Right lobe of liver (tissue), 6 donors: ENCODE measurements around the gene OBSCN. TPM values are rescaled to one million over a fixed set of nuclear protein-coding genes. Genes with fewer than 3 reads are reported as not detected.
A peak's percentile ranks its signal among the peaks of the same experiment; 100 is the strongest.

Source experiments
- ATAC-seq, 4 donors: fragments of 200-7000 bp; cut with Tn5 transposase; one replicate each; pipeline ENCODE4 v1.9.1; 2020; ENCODE audit warnings: mild to moderate bottlenecking in 4 of 4, moderate library complexity in 4 of 4
- DNase-seq, 3 donors: peaks; one replicate each; pipeline ENCODE4 v3.0.0-alpha.2; 2020
- H3K27ac ChIP-seq, 3 donors: fragments of 200-600 bp; one replicate each; pipeline ENCODE4 v1.8.0; 2022
- H3K27me3 ChIP-seq, 2 donors: fragments of 200-600 bp; one replicate each; pipeline ENCODE4 v1.8.0; 2022
- H3K36me3 ChIP-seq, 4 donors: fragments of 200-600 bp; sonication (generic) in 1 of 4; one replicate each; pipeline versions ENCODE4 v1.5.1 to v1.8.0; 2017 to 2022; ENCODE audit warnings: control low read depth in 1 of 4
- H3K4me1 ChIP-seq, 4 donors: fragments of 200-600 bp; sonication (generic) in 1 of 4; one replicate each; pipeline versions ENCODE4 v1.5.1 to v1.8.0; 2017 to 2022; ENCODE audit warnings: control low read depth in 1 of 4
- H3K4me3 ChIP-seq, 3 donors: fragments of 200-600 bp; one replicate each; pipeline ENCODE4 v1.8.0; 2022
- H3K9me3 ChIP-seq, 4 donors: fragments of 200-600 bp; sonication (generic) in 1 of 4; one replicate each; pipeline versions ENCODE4 v1.5.1 to v1.8.0; 2017 to 2022; ENCODE audit warnings: control low read depth in 1 of 4
- POLR2A ChIP-seq: fragments of 450-650 bp; IDR thresholded peaks from one replicate; pipeline ENCODE4 v1.6.1; 2017; ENCODE audit warnings: antibody characterized with exemption, mild to moderate bottlenecking
- WGBS: methylation state at CpG from one replicate; pipeline ENCODE4 v1.1.6; 2018; ENCODE audit warnings: low coverage, low lambda C conversion rate; ENCODE audit not compliant: insufficient coverage; ENCODE audit errors: missing lambda C conversion rate; 5-methylcytosine and 5-hydroxymethylcytosine counted together
- intact Hi-C, 2 donors: fragments of 100-400 bp; cut with DNase I; formaldehyde crosslinking; loops; one replicate each; pipeline versions ENCODE4 v1.11.2 to v1.14.1; 2022
- total RNA-seq, 6 experiments: library from RNA; depleted of rRNA in 2 of 6; stranded (reverse); fragments of >200 nt in 2 of 6; fragmentation: NEBNext Ultra II Directional in 3 of 6; extraction: Animal tissue kit (Norgen Biotek cat#: 25700) in 3 of 6; gene quantifications; one replicate each; pipeline versions ENCODE4 v1.1.0 to v1.2.4, GENCODE V29; 2016 to 2023
- TF ChIP-seq, protein P1 (sequence below), 4 donors: fragments of 200-600 bp in 3 of 4; fragments of 450-650 bp in 1 of 4; IDR thresholded peaks; one replicate each; pipeline versions ENCODE4 v1.5.1 to v1.8.0; 2016 to 2022; ENCODE audit warnings: antibody characterized with exemption in 4 of 4, mild to moderate bottlenecking in 2 of 4
- donor health status: DM: no; HTN: yes; CAD: no.
- donor health status: DM: no; HTN: no; CAD: no.
- donor health status: DM: no; HTN: no; CAD: no.
- donor health status: DM: no; HTN: yes; CAD: no.
- donor health status: DM: no; HTN: yes; CAD: no.

OBSCN gene
- total RNA-seq, 6 experiments from 2014 or later = 0.43 to 3.5 (median 2.0) TPM

DNA sequence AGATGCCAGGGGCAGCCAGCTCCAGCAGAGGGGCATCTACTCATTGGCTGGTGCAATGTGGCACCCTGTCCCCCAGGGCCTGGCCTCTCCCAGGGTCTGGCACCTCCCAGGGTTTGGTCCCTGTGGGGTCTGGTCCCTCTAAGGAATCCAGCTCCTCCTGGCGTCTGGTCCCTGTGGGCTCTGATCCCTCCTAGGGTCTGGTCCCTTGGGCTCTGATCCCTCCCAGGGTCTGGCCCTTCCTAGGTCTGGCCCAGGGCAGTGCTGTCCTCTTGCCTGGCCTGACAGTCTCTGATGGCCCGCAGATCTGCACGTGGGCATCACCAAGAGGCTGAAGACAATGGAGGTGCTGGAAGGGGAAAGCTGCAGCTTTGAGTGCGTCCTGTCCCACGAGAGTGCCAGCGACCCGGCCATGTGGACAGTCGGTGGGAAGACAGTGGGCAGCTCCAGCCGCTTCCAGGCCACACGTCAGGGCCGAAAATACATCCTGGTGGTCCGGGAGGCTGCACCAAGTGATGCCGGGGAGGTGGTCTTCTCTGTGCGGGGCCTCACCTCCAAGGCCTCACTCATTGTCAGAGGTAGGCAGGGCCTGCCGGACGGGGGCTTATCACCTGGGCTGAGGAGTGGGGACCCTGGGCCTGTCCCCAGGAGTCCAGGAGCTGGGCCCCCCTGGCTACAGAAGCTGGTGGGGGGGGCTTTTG lies 73.9 kb downstream of the OBSCN start:
- no peak overlapping the region for H3K4me3 ChIP-seq
- ATAC-seq (no peak), DNase-seq (peak in 2 of 3 donors; percentile 14 to 38)
- H3K4me1 ChIP-seq = no peaks in the 10 kb centered on the region
- WGBS = 82% methylated on average over 5 of the region's 16 CpGs
- no peak overlapping the region for H3K27ac ChIP-seq
- no peaks in the 10 kb centered on the region for H3K27me3 ChIP-seq
- no peaks in the 10 kb centered on the region for H3K9me3 ChIP-seq
- no peak for TF ChIP-seq POLR2A
- TF ChIP-seq, protein P1, sequence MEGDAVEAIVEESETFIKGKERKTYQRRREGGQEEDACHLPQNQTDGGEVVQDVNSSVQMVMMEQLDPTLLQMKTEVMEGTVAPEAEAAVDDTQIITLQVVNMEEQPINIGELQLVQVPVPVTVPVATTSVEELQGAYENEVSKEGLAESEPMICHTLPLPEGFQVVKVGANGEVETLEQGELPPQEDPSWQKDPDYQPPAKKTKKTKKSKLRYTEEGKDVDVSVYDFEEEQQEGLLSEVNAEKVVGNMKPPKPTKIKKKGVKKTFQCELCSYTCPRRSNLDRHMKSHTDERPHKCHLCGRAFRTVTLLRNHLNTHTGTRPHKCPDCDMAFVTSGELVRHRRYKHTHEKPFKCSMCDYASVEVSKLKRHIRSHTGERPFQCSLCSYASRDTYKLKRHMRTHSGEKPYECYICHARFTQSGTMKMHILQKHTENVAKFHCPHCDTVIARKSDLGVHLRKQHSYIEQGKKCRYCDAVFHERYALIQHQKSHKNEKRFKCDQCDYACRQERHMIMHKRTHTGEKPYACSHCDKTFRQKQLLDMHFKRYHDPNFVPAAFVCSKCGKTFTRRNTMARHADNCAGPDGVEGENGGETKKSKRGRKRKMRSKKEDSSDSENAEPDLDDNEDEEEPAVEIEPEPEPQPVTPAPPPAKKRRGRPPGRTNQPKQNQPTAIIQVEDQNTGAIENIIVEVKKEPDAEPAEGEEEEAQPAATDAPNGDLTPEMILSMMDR (IDR thresholded peaks at IDR 0.05) = no peak
- intact Hi-C loops = no loop called here
- no peaks in the 10 kb centered on the region for H3K36me3 ChIP-seq

DNA sequence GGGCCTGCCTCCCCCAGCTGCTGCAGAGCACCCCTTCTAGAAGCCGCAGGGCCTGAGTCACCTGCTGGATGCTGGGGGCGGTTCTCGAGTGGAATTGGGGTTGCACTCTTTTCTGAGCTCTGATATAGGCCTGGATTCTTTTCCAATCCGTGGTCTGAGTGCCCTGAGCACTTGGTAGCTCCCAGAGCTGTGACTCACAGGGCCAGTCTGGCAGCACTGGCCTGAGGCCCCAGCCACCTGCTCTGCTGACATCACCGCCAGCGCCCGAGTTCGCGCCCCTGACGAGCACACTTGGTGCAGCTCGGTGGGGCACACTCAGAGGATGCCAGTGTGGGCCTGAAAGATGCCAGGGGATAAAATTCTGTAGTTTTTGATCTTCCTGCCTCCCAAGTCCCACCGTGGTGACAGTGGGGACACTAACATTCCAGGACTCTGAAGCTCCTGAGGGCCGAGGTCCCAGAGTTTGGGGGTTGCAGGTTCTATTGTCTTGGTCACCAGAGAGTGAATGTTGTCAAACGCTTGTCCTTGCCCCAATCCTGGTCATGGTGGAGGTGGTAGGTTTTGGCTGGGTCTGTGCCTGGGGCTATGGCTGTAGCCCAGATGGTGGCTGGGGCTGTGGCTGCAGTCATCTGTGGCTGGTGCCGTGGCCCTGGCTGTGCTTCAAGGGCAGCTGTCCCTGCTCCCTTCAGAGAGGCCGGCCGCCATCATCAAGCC lies 74.6 kb downstream of the OBSCN start:
- ATAC-seq (no peak), DNase-seq (no peak)
- no peak for TF ChIP-seq POLR2A
- TF ChIP-seq, protein P1 (IDR thresholded peaks at IDR 0.05) = no peak
- Histone ChIP-seq H3K36me3 (no peaks in the 10 kb centered on the region), H3K4me3 (no peak overlapping the region), H3K4me1 (no peaks in the 10 kb centered on the region), H3K27ac (no peak overlapping the region), H3K9me3 (no peaks in the 10 kb centered on the region), H3K27me3 (no peaks in the 10 kb centered on the region)
- 83% methylated on average over 3 of the region's 17 CpGs for WGBS
- intact Hi-C loops = no loop called here

DNA sequence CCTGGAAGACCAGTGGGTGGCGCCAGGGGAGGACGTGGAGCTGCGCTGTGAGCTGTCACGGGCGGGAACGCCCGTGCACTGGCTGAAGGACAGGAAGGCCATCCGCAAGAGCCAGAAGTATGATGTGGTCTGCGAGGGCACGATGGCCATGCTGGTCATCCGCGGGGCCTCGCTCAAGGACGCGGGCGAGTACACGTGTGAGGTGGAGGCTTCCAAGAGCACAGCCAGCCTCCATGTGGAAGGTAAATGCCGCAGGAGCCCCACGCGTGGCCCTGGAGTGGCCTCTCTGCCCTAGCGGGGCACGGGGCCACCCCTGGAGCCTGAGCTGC lies 75.2 kb downstream of the OBSCN start:
- Histone ChIP-seq H3K27ac (no peak overlapping the region), H3K27me3 (no peaks in the 10 kb centered on the region), H3K4me3 (no peak overlapping the region), H3K4me1 (no peaks in the 10 kb centered on the region), H3K9me3 (no peaks in the 10 kb centered on the region), H3K36me3 (no peaks in the 10 kb centered on the region)
- 73% methylated on average over 4 of the region's 22 CpGs for WGBS
- DNase-seq (peak in 2 of 3 donors; percentile 14 to 36), ATAC-seq (no peak)
- intact Hi-C loops = no loop called here
- TF ChIP-seq, protein P1 (IDR thresholded peaks at IDR 0.05) = no peak
- TF ChIP-seq POLR2A = no peak

DNA sequence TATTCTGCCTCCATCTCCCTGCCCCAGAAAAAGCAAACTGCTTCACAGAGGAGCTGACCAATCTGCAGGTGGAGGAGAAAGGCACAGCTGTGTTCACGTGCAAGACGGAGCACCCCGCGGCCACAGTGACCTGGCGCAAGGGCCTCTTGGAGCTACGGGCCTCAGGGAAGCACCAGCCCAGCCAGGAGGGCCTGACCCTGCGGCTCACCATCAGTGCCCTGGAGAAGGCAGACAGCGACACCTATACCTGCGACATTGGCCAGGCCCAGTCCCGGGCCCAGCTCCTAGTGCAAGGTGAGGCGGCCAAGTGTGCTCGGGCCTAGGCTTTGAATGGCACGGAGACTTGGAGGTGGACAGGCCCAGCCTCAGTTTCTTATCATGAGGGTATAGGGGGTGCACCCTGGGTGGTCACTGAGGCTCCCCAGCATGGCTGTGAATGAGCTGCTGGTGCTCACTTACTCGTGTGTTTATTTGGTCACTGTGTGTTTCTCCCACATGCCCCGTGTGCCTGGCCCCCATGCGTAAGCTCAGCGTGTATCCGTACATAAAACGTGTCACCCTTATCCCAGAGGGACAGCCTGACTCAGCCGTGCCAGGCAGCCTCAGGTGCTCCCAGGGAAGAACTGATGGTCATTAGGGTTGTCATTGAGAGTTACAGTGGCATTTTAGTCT lies 75.8 kb downstream of the OBSCN start:
- no peaks in the 10 kb centered on the region for H3K4me1 ChIP-seq
- H3K27me3 ChIP-seq = no peaks in the 10 kb centered on the region
- ATAC-seq (no peak), DNase-seq (peak in 1 of 3 donors; percentile 18)
- TF ChIP-seq, protein P1 (IDR thresholded peaks at IDR 0.05) = no peak
- TF ChIP-seq POLR2A = no peak
- no peak overlapping the region for H3K27ac ChIP-seq
- 83% methylated on average over 8 of the region's 20 CpGs for WGBS
- intact Hi-C loops = no loop called here
- no peaks in the 10 kb centered on the region for H3K9me3 ChIP-seq
- no peak overlapping the region for H3K4me3 ChIP-seq
- H3K36me3 ChIP-seq = no peaks in the 10 kb centered on the region
